NB4 (cell line): Measurements from ENCODE around the gene PDE11A.

Experiments used
- MYC ChIP-seq: IDR thresholded peaks from 2 replicates; pipeline ENCODE4 v1.6.1; 2011; ENCODE audit warnings: low read depth, low read length
- POLR2A ChIP-seq: IDR thresholded peaks from 2 replicates; pipeline ENCODE4 v1.6.1; 2011; ENCODE audit warnings: mild to moderate bottlenecking; ENCODE audit not compliant: insufficient read length; ENCODE audit errors: extremely low read depth
- TF ChIP-seq, protein P1 (sequence below): IDR thresholded peaks from 2 replicates; pipeline ENCODE4 v1.6.1; 2011; ENCODE audit warnings: low read depth, low read length
- TF ChIP-seq, protein P2 (sequence below): IDR thresholded peaks from one replicate; pipeline ENCODE4 v1.5.1; 2012; ENCODE audit warnings: low read depth, low read length

DNA sequence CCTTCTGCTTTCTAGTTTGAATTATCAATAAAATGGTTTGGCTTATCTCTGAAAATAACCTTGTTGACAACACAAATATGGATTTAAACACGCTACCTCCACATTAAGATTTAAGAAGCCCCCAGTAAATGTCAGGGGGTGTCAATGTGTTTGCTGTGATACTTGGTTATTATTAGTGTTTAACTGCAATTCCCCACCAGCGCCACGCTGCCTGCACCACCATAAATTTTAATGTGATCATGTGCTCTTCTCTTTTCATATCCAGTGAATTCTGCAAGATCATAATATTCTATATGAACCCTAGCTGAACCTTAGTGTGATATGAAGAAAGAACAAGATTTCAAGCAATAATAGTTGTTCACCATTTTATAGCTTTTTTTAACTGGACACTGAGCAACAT is 349.3 kb downstream of the PDE11A start:
- TF ChIP-seq, protein P1, sequence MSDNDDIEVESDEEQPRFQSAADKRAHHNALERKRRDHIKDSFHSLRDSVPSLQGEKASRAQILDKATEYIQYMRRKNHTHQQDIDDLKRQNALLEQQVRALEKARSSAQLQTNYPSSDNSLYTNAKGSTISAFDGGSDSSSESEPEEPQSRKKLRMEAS: no peak
- TF ChIP-seq, protein P2, sequence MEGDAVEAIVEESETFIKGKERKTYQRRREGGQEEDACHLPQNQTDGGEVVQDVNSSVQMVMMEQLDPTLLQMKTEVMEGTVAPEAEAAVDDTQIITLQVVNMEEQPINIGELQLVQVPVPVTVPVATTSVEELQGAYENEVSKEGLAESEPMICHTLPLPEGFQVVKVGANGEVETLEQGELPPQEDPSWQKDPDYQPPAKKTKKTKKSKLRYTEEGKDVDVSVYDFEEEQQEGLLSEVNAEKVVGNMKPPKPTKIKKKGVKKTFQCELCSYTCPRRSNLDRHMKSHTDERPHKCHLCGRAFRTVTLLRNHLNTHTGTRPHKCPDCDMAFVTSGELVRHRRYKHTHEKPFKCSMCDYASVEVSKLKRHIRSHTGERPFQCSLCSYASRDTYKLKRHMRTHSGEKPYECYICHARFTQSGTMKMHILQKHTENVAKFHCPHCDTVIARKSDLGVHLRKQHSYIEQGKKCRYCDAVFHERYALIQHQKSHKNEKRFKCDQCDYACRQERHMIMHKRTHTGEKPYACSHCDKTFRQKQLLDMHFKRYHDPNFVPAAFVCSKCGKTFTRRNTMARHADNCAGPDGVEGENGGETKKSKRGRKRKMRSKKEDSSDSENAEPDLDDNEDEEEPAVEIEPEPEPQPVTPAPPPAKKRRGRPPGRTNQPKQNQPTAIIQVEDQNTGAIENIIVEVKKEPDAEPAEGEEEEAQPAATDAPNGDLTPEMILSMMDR: no peak
- TF ChIP-seq POLR2A: no peak
- no peak for TF ChIP-seq MYC
